ENCODE measurements around the gene FOXN1.

FOXN1 gene

GRCh38 chr17:28526381-28526780 lies 20.2 kb downstream of the FOXN1 start:
- DNase-seq (ENCODE audit: low read depth), result no peak

GRCh38 chr17:28527181-28527681 lies 21.1 kb downstream of the FOXN1 start:
- no peak for DNase-seq (ENCODE audit: low read depth)

GRCh38 chr17:28527859-28528258 lies 21.7 kb downstream of the FOXN1 start:
- no peak for DNase-seq (ENCODE audit: low read depth)

- no peak for DNase-seq (ENCODE audit: low read depth)
Measured at GRCh38 chr17:28528327-28529012, 22.3 kb downstream of the FOXN1 start.

- DNase-seq (ENCODE audit: low read depth), result no peak
Measured at GRCh38 chr17:28529013-28529400, 22.9 kb downstream of the FOXN1 start.

GRCh38 chr17:28530250-28530649 lies 24.1 kb downstream of the FOXN1 start:
- DNase-seq (ENCODE audit: low read depth), result no peak

GRCh38 chr17:28530926-28531325 lies 24.8 kb downstream of the FOXN1 start:
- DNase-seq (ENCODE audit: low read depth), result no peak

- no peak for DNase-seq (ENCODE audit: low read depth)
Measured at GRCh38 chr17:28532050-28532960, 26.2 kb downstream of the FOXN1 start.

GRCh38 chr17:28533091-28533807 lies 27.1 kb downstream of the FOXN1 start:
- no peak for DNase-seq (ENCODE audit: low read depth)

- no peak for DNase-seq (ENCODE audit: low read depth)
Measured at GRCh38 chr17:28534740-28535375, 28.7 kb downstream of the FOXN1 start.

- no peak for DNase-seq (ENCODE audit: low read depth)
Measured at GRCh38 chr17:28536532-28537218, 30.5 kb downstream of the FOXN1 start.

GRCh38 chr17:28537219-28537610 lies 31.1 kb downstream of the FOXN1 start:
- DNase-seq (ENCODE audit: low read depth), result no peak

GRCh38 chr17:28538296-28538895 lies 32.2 kb downstream of the FOXN1 start:
- no peak for DNase-seq (ENCODE audit: low read depth)

- DNase-seq (ENCODE audit: low read depth), result no peak
Measured at GRCh38 chr17:28540231-28540630, 34.1 kb downstream of the FOXN1 start.

GRCh38 chr17:28541439-28541838 lies 35.3 kb downstream of the FOXN1 start:
- no peak for DNase-seq (ENCODE audit: low read depth)

- DNase-seq (ENCODE audit: low read depth), result no peak
Measured at GRCh38 chr17:28544402-28545140, 38.4 kb downstream of the FOXN1 start.

GRCh38 chr17:28545141-28545503 lies 39.0 kb downstream of the FOXN1 start:
- no peak for DNase-seq (ENCODE audit: low read depth)

GRCh38 chr17:28545787-28546415 lies 39.8 kb downstream of the FOXN1 start:
- no peak for DNase-seq (ENCODE audit: low read depth)

- no peak for DNase-seq (ENCODE audit: low read depth)
Measured at GRCh38 chr17:28547096-28547622, 41.0 kb downstream of the FOXN1 start.
